Tibial nerve (tissue), 4 donors: ENCODE results near the gene MAP2. TPM values are rescaled to one million over a fixed set of nuclear protein-coding genes. Genes with fewer than 3 reads are reported as not detected.

Source experiments
- DNase-seq, 2 donors: peaks; one replicate each; pipeline ENCODE4 v3.0.0-alpha.2; 2019; ENCODE audit warnings: low spot score in 2 of 2
- H3K27ac ChIP-seq, 4 donors: fragments of 200-600 bp; sonication (generic) in 3 of 4; one replicate each; pipeline ENCODE4 v1.5.1; 2017 to 2019; ENCODE audit warnings: mild to moderate bottlenecking in 1 of 4
- H3K27me3 ChIP-seq, 2 donors: fragments of 200-600 bp; sonication (generic) in 1 of 2; one replicate each; pipeline versions ENCODE4 v1.5.1 to v1.6.0; 2017 to 2019
- H3K36me3 ChIP-seq, 3 donors: fragments of 200-600 bp; sonication (generic); one replicate each; pipeline ENCODE4 v1.5.1; 2018 to 2019
- H3K4me1 ChIP-seq, 4 donors: fragments of 200-600 bp; sonication (generic) in 3 of 4; one replicate each; pipeline ENCODE4 v1.5.1; 2017 to 2019
- H3K4me3 ChIP-seq, 4 donors: fragments of 200-600 bp; sonication (generic) in 3 of 4; one replicate each; pipeline ENCODE4 v1.5.1; 2017 to 2019; ENCODE audit warnings: mild to moderate bottlenecking in 1 of 4, moderate library complexity in 1 of 4
- H3K9me3 ChIP-seq, 4 donors: fragments of 200-600 bp; sonication (generic) in 3 of 4; one replicate each; pipeline ENCODE4 v1.5.1; 2017 to 2019
- EP300 ChIP-seq, 2 donors: sonication (generic); formaldehyde crosslinking; IDR thresholded peaks; one replicate each; pipeline ENCODE4 v1.6.1; 2017; ENCODE audit warnings: antibody characterized with exemption in 2 of 2, mild to moderate bottlenecking in 1 of 2
- POLR2A ChIP-seq, 2 donors: fragments of 450-650 bp; IDR thresholded peaks; one replicate each; pipeline ENCODE4 v1.6.1; 2017; ENCODE audit warnings: antibody characterized with exemption in 2 of 2, mild to moderate bottlenecking in 2 of 2, moderate library complexity in 2 of 2
- WGBS, 2 donors: methylation state at CpG; one replicate each; pipeline ENCODE4 v1.1.5; 2018; 5-methylcytosine and 5-hydroxymethylcytosine counted together
- total RNA-seq, 4 donors: library from RNA; depleted of rRNA; stranded (reverse); fragments of >200 nt; gene quantifications; one replicate each; pipeline ENCODE4 v1.1.0, GENCODE V29; 2016
- TF ChIP-seq, protein P1 (sequence below), 5 experiments: fragments of 200-600 bp in 3 of 5; fragments of 450-650 bp in 2 of 5; sonication (generic) in 3 of 5; IDR thresholded peaks; one replicate each; pipeline ENCODE4 v1.5.1; 2016 to 2019; ENCODE audit warnings: antibody characterized with exemption in 5 of 5, mild to moderate bottlenecking in 3 of 5, moderate library complexity in 2 of 5

Gene MAP2
- total RNA-seq, 4 donors from 2014 or later, result 14.7 to 31.7 (median 21.3) TPM

DNA sequence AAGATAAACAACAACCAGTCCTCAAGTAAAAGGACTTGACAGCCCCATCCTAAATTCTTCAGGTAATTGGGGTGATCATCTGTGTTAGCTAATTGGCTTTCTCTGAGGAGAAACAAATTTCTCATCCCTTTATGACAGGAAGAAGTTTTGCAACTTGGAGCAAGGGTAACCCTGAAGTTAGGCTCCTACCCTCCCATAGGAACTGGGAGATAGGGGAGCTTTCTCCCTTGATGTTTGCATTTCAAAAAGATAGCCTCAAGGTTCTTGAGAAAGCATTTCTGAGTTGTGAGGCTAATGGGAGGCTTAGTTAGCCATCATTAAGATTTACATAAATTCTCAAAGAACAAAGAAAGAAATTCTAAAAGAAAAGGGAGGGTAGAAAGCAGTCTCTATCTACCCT is 95.4 kb downstream of the MAP2 start:
- H3K9me3 ChIP-seq, result no peaks in the 10 kb centered on the region
- H3K27ac ChIP-seq, result no peak overlapping the region
- H3K4me1 ChIP-seq, result peaks cover 0 to 6% (median 0%) of the 10 kb centered on the region in 4 donors
- H3K36me3 ChIP-seq, result no peaks in the 10 kb centered on the region
- TF ChIP-seq POLR2A (IDR thresholded peaks at IDR 0.05) (no peak), EP300 (IDR thresholded peaks at IDR 0.05) (no peak)
- TF ChIP-seq, protein P1, sequence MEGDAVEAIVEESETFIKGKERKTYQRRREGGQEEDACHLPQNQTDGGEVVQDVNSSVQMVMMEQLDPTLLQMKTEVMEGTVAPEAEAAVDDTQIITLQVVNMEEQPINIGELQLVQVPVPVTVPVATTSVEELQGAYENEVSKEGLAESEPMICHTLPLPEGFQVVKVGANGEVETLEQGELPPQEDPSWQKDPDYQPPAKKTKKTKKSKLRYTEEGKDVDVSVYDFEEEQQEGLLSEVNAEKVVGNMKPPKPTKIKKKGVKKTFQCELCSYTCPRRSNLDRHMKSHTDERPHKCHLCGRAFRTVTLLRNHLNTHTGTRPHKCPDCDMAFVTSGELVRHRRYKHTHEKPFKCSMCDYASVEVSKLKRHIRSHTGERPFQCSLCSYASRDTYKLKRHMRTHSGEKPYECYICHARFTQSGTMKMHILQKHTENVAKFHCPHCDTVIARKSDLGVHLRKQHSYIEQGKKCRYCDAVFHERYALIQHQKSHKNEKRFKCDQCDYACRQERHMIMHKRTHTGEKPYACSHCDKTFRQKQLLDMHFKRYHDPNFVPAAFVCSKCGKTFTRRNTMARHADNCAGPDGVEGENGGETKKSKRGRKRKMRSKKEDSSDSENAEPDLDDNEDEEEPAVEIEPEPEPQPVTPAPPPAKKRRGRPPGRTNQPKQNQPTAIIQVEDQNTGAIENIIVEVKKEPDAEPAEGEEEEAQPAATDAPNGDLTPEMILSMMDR (IDR thresholded peaks at IDR 0.05), result no peak
- no peak overlapping the region for H3K4me3 ChIP-seq
- no peak for DNase-seq
- H3K27me3 ChIP-seq, result no peaks in the 10 kb centered on the region

DNA sequence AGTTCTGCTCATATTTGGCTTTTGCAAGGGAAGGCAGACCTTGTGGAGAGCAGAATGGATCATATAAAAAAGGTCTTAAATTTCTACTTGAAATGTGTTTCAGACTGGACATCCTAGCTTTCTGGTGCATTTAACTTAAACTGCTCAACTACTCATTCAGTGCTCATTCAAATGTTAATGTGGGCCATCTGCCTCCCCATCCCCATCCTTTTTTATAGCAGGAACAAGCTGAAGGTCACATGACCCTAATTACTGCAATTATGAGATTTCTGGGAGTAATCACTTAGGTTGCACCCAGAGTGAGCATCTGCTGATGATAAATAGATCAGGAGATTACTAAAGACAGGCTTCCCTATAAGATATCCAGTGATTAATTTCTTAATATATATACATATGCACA is 96.1 kb downstream of the MAP2 start:
- H3K27me3 ChIP-seq, result no peaks in the 10 kb centered on the region
- peaks cover 0 to 8% (median 0%) of the 10 kb centered on the region in 4 donors for H3K4me1 ChIP-seq
- TF ChIP-seq EP300 (IDR thresholded peaks at IDR 0.05), result no peak
- TF ChIP-seq, protein P1 (IDR thresholded peaks at IDR 0.05), result no peak
- TF ChIP-seq POLR2A (IDR thresholded peaks at IDR 0.05), result no peak
- no peak overlapping the region for H3K27ac ChIP-seq
- DNase-seq, result no peak
- H3K9me3 ChIP-seq, result no peaks in the 10 kb centered on the region
- H3K36me3 ChIP-seq, result no peaks in the 10 kb centered on the region
- no peak overlapping the region for H3K4me3 ChIP-seq

DNA sequence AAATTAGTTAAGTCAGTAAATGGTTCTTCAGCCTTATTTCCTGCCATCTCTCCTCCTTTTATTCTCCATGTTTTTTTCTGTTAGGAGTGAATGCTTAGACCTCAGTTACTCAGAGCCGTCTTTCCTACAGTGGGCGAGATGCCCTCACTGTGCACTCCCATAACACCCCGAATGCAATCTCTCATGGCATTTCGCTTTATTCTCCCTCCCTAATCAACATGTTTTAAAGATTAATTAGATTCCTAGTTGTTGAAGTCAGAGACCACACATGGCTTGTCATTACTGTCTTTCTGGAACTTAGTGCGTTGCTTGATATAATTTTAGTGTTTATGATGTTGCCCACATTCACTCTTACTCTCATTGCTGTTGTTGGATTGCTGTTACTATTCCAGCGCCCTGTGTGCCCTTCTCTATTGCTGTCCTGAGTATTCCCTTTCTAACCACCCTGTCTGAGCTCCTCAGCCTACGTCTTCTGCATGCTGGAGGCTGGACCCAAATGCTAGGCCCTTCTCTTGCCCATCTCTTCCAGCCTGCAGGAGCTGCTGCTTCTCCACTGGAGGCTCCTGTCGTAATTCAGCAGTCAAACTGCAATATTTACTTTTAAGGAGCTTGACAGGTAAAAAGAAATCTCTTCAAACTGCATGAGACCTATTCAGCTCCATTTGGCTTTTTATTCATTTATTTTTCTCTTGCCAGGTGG is 99.3 kb downstream of the MAP2 start:
- Histone ChIP-seq H3K27me3 (no peaks in the 10 kb centered on the region), H3K4me1 (peaks cover 0 to 33% (median 4%) of the 10 kb centered on the region in 4 donors), H3K27ac (no peak overlapping the region), H3K4me3 (no peak overlapping the region), H3K9me3 (no peaks in the 10 kb centered on the region), H3K36me3 (no peaks in the 10 kb centered on the region)
- DNase-seq, result no peak
- 89 to 91% methylated on average over 8 of the region's 8 CpGs for WGBS, 2 donors
- no peak for TF ChIP-seq POLR2A (IDR thresholded peaks at IDR 0.05)
- TF ChIP-seq, protein P1 (IDR thresholded peaks at IDR 0.05), result no peak
- TF ChIP-seq EP300 (IDR thresholded peaks at IDR 0.05), result no peak

DNA sequence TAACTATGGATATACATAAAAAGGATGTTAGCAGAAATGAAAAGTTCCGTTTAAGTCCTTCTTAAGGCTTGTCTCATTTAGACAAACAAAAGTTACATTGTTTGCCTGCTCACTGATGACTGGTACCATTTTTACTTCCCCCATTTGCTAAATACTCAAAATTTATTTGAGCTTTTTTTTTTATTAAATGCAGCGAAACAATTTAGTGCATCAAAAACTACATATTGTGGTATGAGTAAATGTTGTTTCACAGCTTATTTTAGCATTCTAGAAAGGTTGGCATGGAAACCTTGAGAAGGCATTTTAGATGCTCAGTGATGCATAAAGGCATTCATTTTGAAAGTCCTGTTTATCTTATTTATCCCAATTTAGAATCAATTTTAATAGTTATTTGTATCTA is 100.0 kb downstream of the MAP2 start:
- Histone ChIP-seq H3K36me3 (no peaks in the 10 kb centered on the region), H3K4me1 (peaks cover 0 to 28% (median 4%) of the 10 kb centered on the region in 4 donors), H3K9me3 (no peaks in the 10 kb centered on the region), H3K4me3 (no peak overlapping the region), H3K27me3 (no peaks in the 10 kb centered on the region), H3K27ac (no peak overlapping the region)
- WGBS, 2 donors, result 45 to 60% methylated on average over 2 of the region's 2 CpGs
- TF ChIP-seq, protein P1 (IDR thresholded peaks at IDR 0.05), result no peak
- TF ChIP-seq POLR2A (IDR thresholded peaks at IDR 0.05), result no peak
- no peak for TF ChIP-seq EP300 (IDR thresholded peaks at IDR 0.05)
- DNase-seq, result no peak

DNA sequence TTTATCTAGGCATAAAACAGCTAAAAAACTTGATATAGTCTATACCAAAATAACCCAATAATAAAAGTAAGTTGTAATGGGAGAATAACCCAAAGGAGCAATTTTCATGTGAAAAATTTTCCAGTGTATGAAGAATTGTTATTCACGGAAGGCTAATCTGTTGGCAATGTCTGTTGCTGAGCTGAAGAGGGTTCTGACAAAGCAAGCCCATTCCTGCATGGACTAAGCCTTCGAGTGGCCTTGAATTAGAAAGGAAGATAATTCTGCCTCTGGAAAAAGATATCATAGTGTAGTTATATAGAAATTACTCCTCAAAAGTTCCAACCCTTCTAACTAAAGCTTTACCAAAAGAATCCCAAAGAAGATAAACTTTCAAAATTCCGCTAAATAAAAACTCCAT is 101.5 kb downstream of the MAP2 start:
- 23% methylated on average over 3 of the region's 3 CpGs for WGBS, 2 donors
- H3K4me1 ChIP-seq, result peaks cover 0 to 26% (median 4%) of the 10 kb centered on the region in 4 donors
- no peak for TF ChIP-seq EP300 (IDR thresholded peaks at IDR 0.05)
- TF ChIP-seq, protein P1 (IDR thresholded peaks at IDR 0.05), result no peak
- TF ChIP-seq POLR2A (IDR thresholded peaks at IDR 0.05), result no peak
- H3K36me3 ChIP-seq, result no peaks in the 10 kb centered on the region
- H3K4me3 ChIP-seq, result peak overlapping the region in 1 of 4 donors; percentile 0
- DNase-seq, result no peak
- no peaks in the 10 kb centered on the region for H3K9me3 ChIP-seq
- peak overlapping the region in 3 of 4 donors; percentile 37 to 63 (median 61) for H3K27ac ChIP-seq
- no peaks in the 10 kb centered on the region for H3K27me3 ChIP-seq
